ENCODE results near the gene GAD2. TPM values are rescaled to one million over a fixed set of nuclear protein-coding genes. Genes with fewer than 3 reads are reported as not detected.

The GAD2 gene
- total and polyA plus RNA-seq, 7 experiments from 2014 or later, result not detected

- ChIA-PET CTCF (no interaction called here), POLR2A (no interaction called here)
- Mint-ChIP-seq H3K9me3 (peaks cover 0 to 8% (median 0%) of the 10 kb centered on the region in 11 donors), H3K36me3 (peaks cover 0 to 4% (median 0%) of the 10 kb centered on the region in 5 donors), H3K27ac (no peak overlapping the region), H3K4me1 (no peaks in the 10 kb centered on the region), H3K27me3 (peaks cover 4 to 31% (median 13%) of the 10 kb centered on the region in 5 donors), H3K4me3 (no peak overlapping the region)
- ATAC-seq (no peak), DNase-seq (no peak)
- Histone ChIP-seq H3K9me3 (ENCODE audit: control insufficient read depth in 2 of 3, low read length in 3 of 3) (no peaks in the 10 kb centered on the region), H3K4me1 (ENCODE audit: control insufficient read depth in 2 of 2, insufficient read depth in 2 of 2, low read length in 2 of 2) (no peaks in the 10 kb centered on the region), H3K27me3 (ENCODE audit: control insufficient read depth in 2 of 2, insufficient read depth in 2 of 2, low read length in 2 of 2) (no peaks in the 10 kb centered on the region), H3K36me3 (ENCODE audit: control insufficient read depth in 2 of 3, insufficient read depth in 3 of 3, low read length in 3 of 3) (no peaks in the 10 kb centered on the region), H3K27ac (ENCODE audit: low read depth, low read length) (no peak overlapping the region), H3K4me3 (ENCODE audit: low read length) (no peak overlapping the region)
- intact Hi-C loops (cut with micrococcal nuclease), result no loop called here
Measured at GRCh38 chr10:26303366-26303765, 86.8 kb downstream of the GAD2 start.

DNA sequence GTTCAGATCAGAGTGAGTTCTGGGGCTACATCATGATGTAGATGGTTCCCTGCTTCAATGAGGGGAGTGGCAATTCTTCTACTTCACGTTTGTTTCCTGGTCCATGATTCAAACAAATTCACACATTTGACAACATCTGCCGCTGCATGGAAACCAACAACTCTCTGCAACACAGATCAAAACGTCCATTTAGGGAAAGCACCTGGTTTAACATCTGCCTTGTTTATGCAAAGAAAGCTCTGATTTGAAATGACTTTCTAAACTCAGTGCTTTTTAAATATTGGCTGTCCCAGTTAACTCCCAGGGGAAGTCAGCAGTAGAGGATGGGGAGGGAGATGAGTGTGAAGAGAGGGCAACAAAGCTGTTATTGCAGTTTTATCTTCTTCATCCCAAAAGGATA, 93.8 kb downstream of the GAD2 start:
- H3K36me3 ChIP-seq (ENCODE audit: control insufficient read depth in 2 of 3, insufficient read depth in 3 of 3, low read length in 3 of 3), result no peaks in the 10 kb centered on the region
- Mint-ChIP-seq H3K27ac (no peak overlapping the region), H3K4me3 (no peak overlapping the region), H3K9me3 (peaks cover 0 to 3% (median 0%) of the 10 kb centered on the region in 11 donors), H3K36me3 (no peaks in the 10 kb centered on the region), H3K27me3 (peaks cover 23 to 53% (median 40%) of the 10 kb centered on the region in 5 donors), H3K4me1 (no peaks in the 10 kb centered on the region)
- H3K4me3 ChIP-seq (ENCODE audit: low read length), result no peak overlapping the region
- ATAC-seq, result no peak
- H3K27me3 ChIP-seq (ENCODE audit: control insufficient read depth in 2 of 2, insufficient read depth in 2 of 2, low read length in 2 of 2), result no peaks in the 10 kb centered on the region
- no peak for DNase-seq
- intact Hi-C loops (cut with micrococcal nuclease), result no loop called here
- ChIA-PET POLR2A (no interaction called here), CTCF (no interaction called here)
- H3K27ac ChIP-seq (ENCODE audit: low read depth, low read length), result no peak overlapping the region
- H3K4me1 ChIP-seq (ENCODE audit: control insufficient read depth in 2 of 2, insufficient read depth in 2 of 2, low read length in 2 of 2), result no peaks in the 10 kb centered on the region
- H3K9me3 ChIP-seq (ENCODE audit: control insufficient read depth in 2 of 3, low read length in 3 of 3), result no peaks in the 10 kb centered on the region

GRCh38 chr10:26311383-26311940, 94.9 kb downstream of the GAD2 start:
- ATAC-seq (no peak), DNase-seq (no peak)
- Mint-ChIP-seq H3K4me1 (no peaks in the 10 kb centered on the region), H3K4me3 (no peak overlapping the region), H3K27ac (peak overlapping the region in 1 of 9 donors; percentile 2), H3K36me3 (no peaks in the 10 kb centered on the region), H3K9me3 (peaks cover 0 to 3% (median 0%) of the 10 kb centered on the region in 11 donors), H3K27me3 (peaks cover 23 to 48% (median 34%) of the 10 kb centered on the region in 5 donors)
- POLR2A ChIA-PET, result interaction anchor here (0.6 kb wide), 1 partner anchor 155 kb away, joined by 3 read pairs; no protein-coding TSS in a partner anchor
- H3K27me3 ChIP-seq (ENCODE audit: control insufficient read depth in 2 of 2, insufficient read depth in 2 of 2, low read length in 2 of 2), result no peaks in the 10 kb centered on the region
- CTCF ChIA-PET, result no interaction called here
- no peaks in the 10 kb centered on the region for H3K9me3 ChIP-seq (ENCODE audit: control insufficient read depth in 2 of 3, low read length in 3 of 3)
- H3K4me1 ChIP-seq (ENCODE audit: control insufficient read depth in 2 of 2, insufficient read depth in 2 of 2, low read length in 2 of 2), result no peaks in the 10 kb centered on the region
- no peak overlapping the region for H3K27ac ChIP-seq (ENCODE audit: low read depth, low read length)
- H3K4me3 ChIP-seq (ENCODE audit: low read length), result no peak overlapping the region
- no peaks in the 10 kb centered on the region for H3K36me3 ChIP-seq (ENCODE audit: control insufficient read depth in 2 of 3, insufficient read depth in 3 of 3, low read length in 3 of 3)
- intact Hi-C loops (cut with micrococcal nuclease), result no loop called here

DNA sequence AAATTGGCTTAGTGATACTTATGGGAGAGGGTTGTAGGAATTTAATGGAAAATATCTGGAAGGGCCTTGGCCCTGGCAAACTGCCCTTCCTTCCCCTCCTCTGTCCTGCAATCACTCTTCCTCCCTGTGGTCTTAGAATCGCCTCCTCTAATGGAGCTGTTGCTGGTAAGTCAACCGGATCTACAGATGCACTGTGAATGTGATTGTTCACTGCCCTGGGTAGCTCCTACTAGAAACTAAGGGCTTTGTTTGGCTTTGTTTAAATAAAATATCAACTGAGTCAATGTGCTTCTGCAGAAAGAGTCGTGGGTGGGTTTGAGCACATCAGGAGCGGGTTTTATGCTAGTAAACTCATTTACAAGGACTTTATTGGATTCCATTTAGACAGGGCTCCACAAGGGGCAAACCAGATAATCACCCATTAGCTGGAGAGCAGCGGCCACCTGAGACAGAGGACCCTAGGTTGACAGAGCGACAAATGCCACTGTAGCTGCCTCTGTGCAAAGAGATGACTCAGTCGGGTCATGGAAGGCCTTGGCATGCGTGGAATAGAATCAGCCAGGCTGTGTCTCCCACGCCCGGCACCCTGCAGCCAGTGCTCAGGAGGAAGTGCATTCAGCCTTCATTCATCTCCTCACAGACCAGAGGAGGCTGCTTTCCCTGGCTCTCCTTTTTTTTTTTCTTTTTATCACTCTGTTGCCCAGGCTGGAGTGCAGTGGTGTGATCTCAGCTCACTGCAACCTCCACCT, 97.9 kb downstream of the GAD2 start:
- peaks cover 12 to 38% (median 18%) of the 10 kb centered on the region in 5 donors for H3K27me3 Mint-ChIP-seq
- Histone ChIP-seq H3K9me3 (ENCODE audit: control insufficient read depth in 2 of 3, low read length in 3 of 3) (no peaks in the 10 kb centered on the region), H3K36me3 (ENCODE audit: control insufficient read depth in 2 of 3, insufficient read depth in 3 of 3, low read length in 3 of 3) (no peaks in the 10 kb centered on the region), H3K27ac (ENCODE audit: low read depth, low read length) (no peak overlapping the region), H3K4me3 (ENCODE audit: low read length) (no peak overlapping the region), H3K27me3 (ENCODE audit: control insufficient read depth in 2 of 2, insufficient read depth in 2 of 2, low read length in 2 of 2) (no peaks in the 10 kb centered on the region), H3K4me1 (ENCODE audit: control insufficient read depth in 2 of 2, insufficient read depth in 2 of 2, low read length in 2 of 2) (no peaks in the 10 kb centered on the region)
- CTCF ChIA-PET, result interaction anchor here (0.6 kb wide), 2 partner anchors 7 to 527 kb away, joined by 3 to 4 read pairs; no protein-coding TSS in a partner anchor
- H3K4me1 Mint-ChIP-seq, result no peaks in the 10 kb centered on the region
- DNase-seq, result no peak
- no peaks in the 10 kb centered on the region for H3K36me3 Mint-ChIP-seq
- intact Hi-C loops (cut with micrococcal nuclease), result no loop called here
- no peak overlapping the region for H3K27ac Mint-ChIP-seq
- H3K4me3 Mint-ChIP-seq, result no peak overlapping the region
- POLR2A ChIA-PET, result no interaction called here
- no peak for ATAC-seq
- H3K9me3 Mint-ChIP-seq, result peaks cover 0 to 2% (median 0%) of the 10 kb centered on the region in 11 donors

- Mint-ChIP-seq H3K36me3 (no peaks in the 10 kb centered on the region), H3K27me3 (peaks cover 5 to 19% (median 8%) of the 10 kb centered on the region in 5 donors), H3K9me3 (peaks cover 0 to 1% (median 0%) of the 10 kb centered on the region in 11 donors), H3K4me1 (no peaks in the 10 kb centered on the region), H3K4me3 (no peak overlapping the region), H3K27ac (peak overlapping the region in 1 of 9 donors; percentile 47)
- CTCF ChIA-PET, result no interaction called here
- H3K4me1 ChIP-seq (ENCODE audit: control insufficient read depth in 2 of 2, insufficient read depth in 2 of 2, low read length in 2 of 2), result no peaks in the 10 kb centered on the region
- H3K36me3 ChIP-seq (ENCODE audit: control insufficient read depth in 2 of 3, insufficient read depth in 3 of 3, low read length in 3 of 3), result no peaks in the 10 kb centered on the region
- DNase-seq (no peak), ATAC-seq (no peak)
- intact Hi-C loops (cut with micrococcal nuclease), result no loop called here
- H3K4me3 ChIP-seq (ENCODE audit: low read length), result no peak overlapping the region
- H3K9me3 ChIP-seq (ENCODE audit: control insufficient read depth in 2 of 3, low read length in 3 of 3), result no peaks in the 10 kb centered on the region
- POLR2A ChIA-PET, result no interaction called here
- no peaks in the 10 kb centered on the region for H3K27me3 ChIP-seq (ENCODE audit: control insufficient read depth in 2 of 2, insufficient read depth in 2 of 2, low read length in 2 of 2)
- H3K27ac ChIP-seq (ENCODE audit: low read depth, low read length), result no peak overlapping the region
Measured at GRCh38 chr10:26318672-26319071, 102.1 kb downstream of the GAD2 start.

GRCh38 chr10:26323219-26323618, 106.6 kb downstream of the GAD2 start:
- CTCF ChIA-PET, result no interaction called here
- Mint-ChIP-seq H3K4me1 (no peaks in the 10 kb centered on the region), H3K9me3 (peaks cover 0 to 5% (median 3%) of the 10 kb centered on the region in 11 donors), H3K4me3 (no peak overlapping the region), H3K27ac (no peak overlapping the region), H3K36me3 (peaks cover 0 to 7% (median 3%) of the 10 kb centered on the region in 5 donors), H3K27me3 (peaks cover 5 to 16% (median 9%) of the 10 kb centered on the region in 5 donors)
- no peaks in the 10 kb centered on the region for H3K9me3 ChIP-seq (ENCODE audit: control insufficient read depth in 2 of 3, low read length in 3 of 3)
- ATAC-seq (no peak), DNase-seq (no peak)
- POLR2A ChIA-PET, result no interaction called here
- intact Hi-C loops (cut with micrococcal nuclease), result no loop called here
- H3K27me3 ChIP-seq (ENCODE audit: control insufficient read depth in 2 of 2, insufficient read depth in 2 of 2, low read length in 2 of 2), result no peaks in the 10 kb centered on the region
- H3K27ac ChIP-seq (ENCODE audit: low read depth, low read length), result no peak overlapping the region
- no peak overlapping the region for H3K4me3 ChIP-seq (ENCODE audit: low read length)
- no peaks in the 10 kb centered on the region for H3K4me1 ChIP-seq (ENCODE audit: control insufficient read depth in 2 of 2, insufficient read depth in 2 of 2, low read length in 2 of 2)
- no peaks in the 10 kb centered on the region for H3K36me3 ChIP-seq (ENCODE audit: control insufficient read depth in 2 of 3, insufficient read depth in 3 of 3, low read length in 3 of 3)

GRCh38 chr10:26326851-26327250, 110.3 kb downstream of the GAD2 start:
- ChIA-PET CTCF (no interaction called here), POLR2A (no interaction called here)
- Histone ChIP-seq H3K27me3 (ENCODE audit: control insufficient read depth in 2 of 2, insufficient read depth in 2 of 2, low read length in 2 of 2) (no peaks in the 10 kb centered on the region), H3K4me3 (ENCODE audit: low read length) (no peak overlapping the region), H3K27ac (ENCODE audit: low read depth, low read length) (no peak overlapping the region), H3K9me3 (ENCODE audit: control insufficient read depth in 2 of 3, low read length in 3 of 3) (no peaks in the 10 kb centered on the region), H3K4me1 (ENCODE audit: control insufficient read depth in 2 of 2, insufficient read depth in 2 of 2, low read length in 2 of 2) (no peaks in the 10 kb centered on the region), H3K36me3 (ENCODE audit: control insufficient read depth in 2 of 3, insufficient read depth in 3 of 3, low read length in 3 of 3) (no peaks in the 10 kb centered on the region)
- DNase-seq, result no peak
- Mint-ChIP-seq H3K4me3 (no peak overlapping the region), H3K4me1 (peaks cover 0 to 4% (median 0%) of the 10 kb centered on the region in 7 donors), H3K27me3 (peaks cover 0 to 24% (median 9%) of the 10 kb centered on the region in 5 donors), H3K9me3 (peaks cover 0 to 5% (median 3%) of the 10 kb centered on the region in 11 donors), H3K27ac (no peak overlapping the region), H3K36me3 (peaks cover 0 to 7% (median 3%) of the 10 kb centered on the region in 5 donors)
- intact Hi-C loops (cut with micrococcal nuclease), result no loop called here
- no peak for ATAC-seq

All from naive thymus-derived CD4-positive, alpha-beta T cell (primary cell).